Endodermal cell (in vitro differentiated cells): ENCODE results near the gene ST3GAL3. TPM values are rescaled to one million over a fixed set of nuclear protein-coding genes. Genes with fewer than 3 reads are reported as not detected.

ENCODE experiments used
- DNase-seq: peaks from one replicate; pipeline ENCODE4 v3.0.0-alpha.2; 2017
- H3K27ac ChIP-seq: 2 replicates; pipeline ENCODE4 v1.5.1; 2013; ENCODE audit warnings: mild to moderate bottlenecking, low read depth, low read length, moderate library complexity
- H3K27me3 ChIP-seq: 2 replicates; pipeline ENCODE4 v1.6.1; 2013; ENCODE audit warnings: mild to moderate bottlenecking, low read length, moderate library complexity; ENCODE audit not compliant: insufficient read depth, control insufficient read depth, poor library complexity, severe bottlenecking
- H3K36me3 ChIP-seq: 2 replicates; pipeline ENCODE4 v1.7.0; 2013; ENCODE audit warnings: mild to moderate bottlenecking, low read length, moderate library complexity; ENCODE audit not compliant: control insufficient read depth, insufficient read depth
- H3K4me1 ChIP-seq: one replicate; pipeline ENCODE4 v1.7.0; 2013; ENCODE audit warnings: low read length; ENCODE audit not compliant: control insufficient read depth, insufficient read depth
- H3K4me3 ChIP-seq: 2 replicates; pipeline ENCODE4 v1.5.1; 2013; ENCODE audit warnings: mild to moderate bottlenecking, low read length, moderate library complexity
- H3K9ac ChIP-seq: 2 replicates; pipeline ENCODE4 v1.6.1; 2013; ENCODE audit warnings: mild to moderate bottlenecking, low read length, moderate library complexity; ENCODE audit not compliant: poor library complexity, severe bottlenecking; ENCODE audit errors: extremely low read depth
- H3K9me3 ChIP-seq: 2 replicates; pipeline ENCODE4 v1.6.1; 2013; ENCODE audit warnings: mild to moderate bottlenecking, low read length, moderate library complexity; ENCODE audit not compliant: control insufficient read depth
- H3K27ac Mint-ChIP-seq: 2 replicates; pipeline ENCODE4 v1.8.0; 2020; ENCODE audit warnings: mixed read lengths
- H3K27me3 Mint-ChIP-seq: 2 replicates; pipeline ENCODE4 v1.8.0; 2021; ENCODE audit warnings: mild to moderate bottlenecking, mixed read lengths; ENCODE audit not compliant: insufficient read depth
- H3K36me3 Mint-ChIP-seq: 2 replicates; pipeline ENCODE4 v1.8.0; 2020; ENCODE audit warnings: low read depth, mixed read lengths
- H3K4me1 Mint-ChIP-seq: 2 replicates; pipeline ENCODE4 v1.8.0; 2020; ENCODE audit warnings: mixed read lengths
- H3K4me3 Mint-ChIP-seq: 2 replicates; pipeline ENCODE4 v1.8.0; 2020; ENCODE audit warnings: mild to moderate bottlenecking, moderate library complexity, mixed read lengths
- H3K9me3 Mint-ChIP-seq: 2 replicates; pipeline ENCODE4 v1.8.0; 2020; ENCODE audit warnings: mild to moderate bottlenecking, mixed read lengths
- WGBS, 2 experiments: methylation state at CpG; one replicate each; pipeline versions ENCODE4 v1.1.5 to v1.1.7; 2013; ENCODE audit warnings: missing lambda C conversion rate in 2 of 2, mixed read lengths in 1 of 2; ENCODE audit not compliant: insufficient coverage in 1 of 2, insufficient read length in 1 of 2; 5-methylcytosine and 5-hydroxymethylcytosine counted together
- total RNA-seq, 2 donors: library from RNA; stranded (reverse); fragmentation: NEBNext Ultra II Directional in 1 of 2; extraction: Animal tissue kit (Norgen Biotek cat#: 25700) in 1 of 2; gene quantifications; 2 replicates in 1 of 2; 3 replicates in 1 of 2; pipeline ENCODE4 v1.2.1, GENCODE V29; 2021
- TF ChIP-seq, protein P1 (sequence below): fragments of 200-600 bp; sonication (generic); conservative IDR thresholded peaks from 2 replicates; pipeline ENCODE4 v1.5.0; 2021; ENCODE audit warnings: antibody characterized with exemption, mild to moderate bottlenecking

The ST3GAL3 gene
- total RNA-seq, 2 donors from 2014 or later: 15.5 to 15.9 TPM

DNA sequence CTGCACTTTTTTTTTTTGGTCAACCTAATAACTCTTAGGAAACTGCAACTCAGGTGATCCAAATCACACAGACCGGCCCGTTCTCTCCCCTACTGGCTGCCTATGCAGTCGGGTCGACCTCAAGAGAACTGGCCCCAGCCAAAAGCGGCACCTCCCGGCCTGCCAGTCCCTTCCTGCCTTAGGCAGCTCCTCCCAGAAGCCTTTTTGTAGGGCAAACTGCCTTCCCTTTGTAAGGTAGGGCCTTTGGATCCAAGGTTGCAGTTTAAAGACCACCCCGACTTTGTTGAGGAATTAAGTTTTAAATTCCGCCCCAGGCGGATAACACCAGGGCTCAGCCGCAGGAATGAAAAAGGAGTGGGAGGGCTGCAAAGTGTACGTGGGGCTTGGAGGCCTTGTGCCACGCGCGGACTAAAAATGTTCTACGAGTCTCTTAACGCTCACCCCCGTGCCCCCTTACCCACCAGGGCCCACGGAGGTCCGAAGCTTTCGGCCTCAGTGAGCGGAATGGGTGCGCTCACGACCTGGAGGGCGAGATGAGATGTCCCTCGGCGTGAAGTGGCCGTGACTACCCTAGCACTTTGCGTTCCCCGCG is 642 bp upstream of the ST3GAL3 start:
- H3K27me3 ChIP-seq: no peaks in the 10 kb centered on the region
- H3K27ac Mint-ChIP-seq: peak overlapping the region; percentile 90

DNA sequence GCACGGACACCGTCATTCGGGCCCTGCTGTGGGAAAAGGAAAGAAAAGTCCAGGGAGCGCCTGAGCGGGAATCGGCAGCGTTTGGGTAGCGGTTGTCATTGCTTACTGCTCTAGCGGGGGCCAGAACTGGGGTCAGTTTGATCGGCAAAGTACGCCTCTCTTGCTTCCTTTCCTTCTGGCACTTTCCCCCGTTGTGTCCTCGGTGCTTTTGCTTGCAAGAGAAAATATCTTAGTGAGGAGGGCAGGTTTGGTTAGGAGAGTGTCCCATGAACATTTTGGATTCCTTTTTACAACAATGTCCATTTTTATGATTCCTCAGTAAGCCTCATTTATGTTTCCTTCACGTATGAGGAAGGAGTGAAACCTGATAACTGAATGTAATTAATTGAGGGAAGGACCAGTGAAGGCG is 670 bp downstream of the ST3GAL3 start:
- Mint-ChIP-seq H3K27me3 (no peaks in the 10 kb centered on the region), H3K4me3 (peak overlapping the region; percentile 78), H3K27ac (peak overlapping the region; percentile 84), H3K36me3 (peaks cover 20% of the 10 kb centered on the region), H3K4me1 (peaks cover 15% of the 10 kb centered on the region), H3K9me3 (no peaks in the 10 kb centered on the region)
- Histone ChIP-seq H3K36me3 (peaks cover 25% of the 10 kb centered on the region), H3K4me1 (no peaks in the 10 kb centered on the region), H3K9ac (peak overlapping the region; percentile 78), H3K27ac (peak overlapping the region; percentile 70), H3K27me3 (no peaks in the 10 kb centered on the region), H3K9me3 (no peaks in the 10 kb centered on the region), H3K4me3 (peak overlapping the region; percentile 98)
- 6 to 7% methylated on average over 8 to 15 of the region's 15 CpGs for whole genome bisulfite sequencing, 2 experiments
- TF ChIP-seq, protein P1, sequence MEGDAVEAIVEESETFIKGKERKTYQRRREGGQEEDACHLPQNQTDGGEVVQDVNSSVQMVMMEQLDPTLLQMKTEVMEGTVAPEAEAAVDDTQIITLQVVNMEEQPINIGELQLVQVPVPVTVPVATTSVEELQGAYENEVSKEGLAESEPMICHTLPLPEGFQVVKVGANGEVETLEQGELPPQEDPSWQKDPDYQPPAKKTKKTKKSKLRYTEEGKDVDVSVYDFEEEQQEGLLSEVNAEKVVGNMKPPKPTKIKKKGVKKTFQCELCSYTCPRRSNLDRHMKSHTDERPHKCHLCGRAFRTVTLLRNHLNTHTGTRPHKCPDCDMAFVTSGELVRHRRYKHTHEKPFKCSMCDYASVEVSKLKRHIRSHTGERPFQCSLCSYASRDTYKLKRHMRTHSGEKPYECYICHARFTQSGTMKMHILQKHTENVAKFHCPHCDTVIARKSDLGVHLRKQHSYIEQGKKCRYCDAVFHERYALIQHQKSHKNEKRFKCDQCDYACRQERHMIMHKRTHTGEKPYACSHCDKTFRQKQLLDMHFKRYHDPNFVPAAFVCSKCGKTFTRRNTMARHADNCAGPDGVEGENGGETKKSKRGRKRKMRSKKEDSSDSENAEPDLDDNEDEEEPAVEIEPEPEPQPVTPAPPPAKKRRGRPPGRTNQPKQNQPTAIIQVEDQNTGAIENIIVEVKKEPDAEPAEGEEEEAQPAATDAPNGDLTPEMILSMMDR: no peak
- DNase-seq: no peak

More for the DNA sequence above, 642 bp upstream of the ST3GAL3 start:
- 1 to 3% methylated on average over 19 to 30 of the region's 30 CpGs for WGBS, 2 experiments
- H3K4me3 ChIP-seq: peak overlapping the region; percentile 98
- Mint-ChIP-seq H3K36me3 (peaks cover 32% of the 10 kb centered on the region), H3K4me1 (peaks cover 15% of the 10 kb centered on the region), H3K27me3 (no peaks in the 10 kb centered on the region), H3K9me3 (no peaks in the 10 kb centered on the region), H3K4me3 (peak overlapping the region; percentile 78)
- DNase-seq: peak; percentile 84
- H3K4me1 ChIP-seq: no peaks in the 10 kb centered on the region
- TF ChIP-seq, protein P1: no peak
- peaks cover 38% of the 10 kb centered on the region for H3K36me3 ChIP-seq
- peak overlapping the region; percentile 78 for H3K9ac ChIP-seq
- H3K27ac ChIP-seq: no peak overlapping the region
- H3K9me3 ChIP-seq: no peaks in the 10 kb centered on the region

DNA sequence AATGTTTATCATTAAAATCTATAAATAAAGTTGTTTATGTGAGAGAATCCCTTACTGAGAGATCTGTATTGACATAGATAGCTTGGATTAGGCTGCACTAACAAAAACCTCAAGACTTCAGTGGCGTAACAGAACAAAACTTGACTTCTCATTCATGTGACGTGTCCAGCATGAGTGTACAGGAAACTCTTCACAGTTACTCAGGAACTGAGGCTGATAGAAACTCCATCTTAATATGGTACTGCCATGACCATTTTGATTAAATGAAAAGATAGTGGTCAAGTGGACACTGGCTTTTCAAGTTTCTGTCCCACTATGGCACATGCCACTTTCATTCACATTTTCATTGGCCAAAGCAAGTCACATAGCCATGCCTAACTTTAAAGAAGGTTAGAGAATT is 3.7 kb downstream of the ST3GAL3 start:
- Mint-ChIP-seq H3K4me1 (peaks cover 10% of the 10 kb centered on the region), H3K27ac (no peak overlapping the region), H3K27me3 (no peaks in the 10 kb centered on the region), H3K9me3 (no peaks in the 10 kb centered on the region), H3K36me3 (peaks cover 2% of the 10 kb centered on the region), H3K4me3 (no peak overlapping the region)
- 95 to 100% methylated on average over 2 of the region's 2 CpGs for WGBS, 2 experiments
- no peaks in the 10 kb centered on the region for H3K4me1 ChIP-seq
- H3K9ac ChIP-seq: no peak overlapping the region
- H3K9me3 ChIP-seq: no peaks in the 10 kb centered on the region
- H3K4me3 ChIP-seq: no peak overlapping the region
- no peaks in the 10 kb centered on the region for H3K27me3 ChIP-seq
- TF ChIP-seq, protein P1: no peak
- no peak for DNase-seq
- H3K36me3 ChIP-seq: no peaks in the 10 kb centered on the region
- H3K27ac ChIP-seq: no peak overlapping the region
